Measurements from ENCODE around the gene SLCO4A1.

Gene SLCO4A1

GRCh38 chr20:62615750-62616251 is 26.5 kb upstream of the SLCO4A1 start:
- CTCF ChIA-PET = interaction anchor here (1.2 to 3.9 kb wide), 5 partner anchors 8 to 116 kb away, joined by 3 to 24 read pairs (median 7); no protein-coding TSS in a partner anchor
- no peak for DNase-seq (ENCODE audit: low read depth, low spot score)
- POLR2A ChIA-PET = no interaction called here
- no peak for TF ChIP-seq CTCF (IDR thresholded peaks at IDR 0.05; ENCODE audit: insufficient read depth, low read length, missing control alignments)
- H3K4me3 ChIP-seq (ENCODE audit: low read depth, low read length) = no peak overlapping the region

- POLR2A ChIA-PET = no interaction called here
- peak; percentile 99 for TF ChIP-seq CTCF (IDR thresholded peaks at IDR 0.05; ENCODE audit: insufficient read depth, low read length, missing control alignments)
- CTCF ChIA-PET = interaction anchor here (0.6 to 3.9 kb wide), 23 partner anchors 8 to 606 kb away, joined by 3 to 24 read pairs (median 4); no protein-coding TSS in a partner anchor
- DNase-seq (ENCODE audit: low read depth, low spot score) = no peak
- no peak overlapping the region for H3K4me3 ChIP-seq (ENCODE audit: low read depth, low read length)
Measured at GRCh38 chr20:62616728-62617621, 25.3 kb upstream of the SLCO4A1 start.

GRCh38 chr20:62617711-62618483 is 24.4 kb upstream of the SLCO4A1 start:
- H3K4me3 ChIP-seq (ENCODE audit: low read depth, low read length) = no peak overlapping the region
- ChIA-PET CTCF (interaction anchor here (0.8 to 3.9 kb wide), 14 partner anchors 7 to 607 kb away, joined by 3 to 24 read pairs (median 5); no protein-coding TSS in a partner anchor), POLR2A (no interaction called here)
- no peak for DNase-seq (ENCODE audit: low read depth, low spot score)
- TF ChIP-seq CTCF (IDR thresholded peaks at IDR 0.05; ENCODE audit: insufficient read depth, low read length, missing control alignments) = no peak

- ChIA-PET CTCF (interaction anchor here (1.0 to 3.9 kb wide), 6 partner anchors 9 to 209 kb away, joined by 3 to 24 read pairs (median 6); no protein-coding TSS in a partner anchor), POLR2A (no interaction called here)
- no peak overlapping the region for H3K4me3 ChIP-seq (ENCODE audit: low read depth, low read length)
- no peak for TF ChIP-seq CTCF (IDR thresholded peaks at IDR 0.05; ENCODE audit: insufficient read depth, low read length, missing control alignments)
- DNase-seq (ENCODE audit: low read depth, low spot score) = no peak
Measured at GRCh38 chr20:62618611-62619529, 23.4 kb upstream of the SLCO4A1 start.

GRCh38 chr20:62620625-62621024 is 21.7 kb upstream of the SLCO4A1 start:
- H3K4me3 ChIP-seq (ENCODE audit: low read depth, low read length) = no peak overlapping the region
- no peak for TF ChIP-seq CTCF (IDR thresholded peaks at IDR 0.05; ENCODE audit: insufficient read depth, low read length, missing control alignments)
- no peak for DNase-seq (ENCODE audit: low read depth, low spot score)
- CTCF ChIA-PET = no interaction called here
- POLR2A ChIA-PET = no interaction called here
